ENCODE data around the gene AHRR.

GRCh38 chr5:337563-338130 lies 16.1 kb downstream of the AHRR start:
- TF ChIP-seq BHLHE40 (IDR thresholded peaks at IDR 0.05; ENCODE audit: borderline replicate concordance) (no peak), ELF4 (IDR thresholded peaks at IDR 0.05) (no peak)
